HT1080 (cell line): ENCODE measurements around the gene CTU2. TPM values are rescaled to one million over a fixed set of nuclear protein-coding genes. Genes with fewer than 3 reads are reported as not detected.

ENCODE experiments used
- DNase-seq: peaks from one replicate; pipeline ENCODE4 v3.0.0-alpha.2; 2015; ENCODE audit warnings: low read depth
- total RNA-seq: library from RNA; depleted of rRNA; stranded (reverse); fragments of >200 nt; shearing (Covaris generic); gene quantifications from 2 replicates; pipeline ENCODE4 v1.2.3, GENCODE V29; 2014

The CTU2 gene
- total RNA-seq, 1 experiment from 2014 or later: 31.0 TPM

- DNase-seq: no peak
Observed at GRCh38 chr16:88681084-88681680, 25.1 kb upstream of the CTU2 start.

- DNase-seq: no peak
Observed at GRCh38 chr16:88681709-88682451, 24.4 kb upstream of the CTU2 start.

- DNase-seq: no peak
Observed at GRCh38 chr16:88684569-88685155, 21.6 kb upstream of the CTU2 start.

GRCh38 chr16:88685156-88686061 lies 20.9 kb upstream of the CTU2 start:
- peak; percentile 58 for DNase-seq

- DNase-seq: no peak
Observed at GRCh38 chr16:88686062-88686438, 20.3 kb upstream of the CTU2 start.

- DNase-seq: peak; percentile 57
Observed at GRCh38 chr16:88686439-88687253, 19.7 kb upstream of the CTU2 start, which contains the start of gene SNAI3. SNAI3 (minus strand) TSS chr16:88686507; CDS start chr16:88686406, 101 bp downstream.

GRCh38 chr16:88687254-88687576 lies 19.1 kb upstream of the CTU2 start:
- no peak for DNase-seq

- DNase-seq: no peak
Observed at GRCh38 chr16:88687676-88688012, 18.7 kb upstream of the CTU2 start.

- no peak for DNase-seq
Observed at GRCh38 chr16:88688013-88688778, 18.1 kb upstream of the CTU2 start.

GRCh38 chr16:88690341-88691128 lies 15.8 kb upstream of the CTU2 start:
- no peak for DNase-seq

- DNase-seq: no peak
Observed at GRCh38 chr16:88691129-88691813, 15.0 kb upstream of the CTU2 start.

GRCh38 chr16:88691924-88692560 lies 14.3 kb upstream of the CTU2 start:
- DNase-seq: no peak

GRCh38 chr16:88692861-88693260 lies 13.4 kb upstream of the CTU2 start:
- DNase-seq: no peak

- no peak for DNase-seq
Observed at GRCh38 chr16:88693420-88694177, 12.7 kb upstream of the CTU2 start.

GRCh38 chr16:88694221-88695087 lies 11.8 kb upstream of the CTU2 start:
- no peak for DNase-seq

GRCh38 chr16:88695218-88695617 lies 11.1 kb upstream of the CTU2 start:
- no peak for DNase-seq

GRCh38 chr16:88695753-88696152 lies 10.6 kb upstream of the CTU2 start:
- DNase-seq: no peak
